ENCODE results near the gene SNRNP25. TPM values are rescaled to one million over a fixed set of nuclear protein-coding genes. Genes with fewer than 3 reads are reported as not detected.

The SNRNP25 gene
- total RNA-seq, 2 experiments from 2014 or later: 29.7 to 33.4 TPM

GRCh38 chr16:69181-69580 is 15.6 kb downstream of the SNRNP25 start:
- POLR2A ChIA-PET: interaction anchor here (0.9 to 1.3 kb wide), 3 partner anchors 8 to 14 kb away, joined by 3 to 5 read pairs (median 3); no protein-coding TSS in a partner anchor
- Mint-ChIP-seq H3K9me3 (no peaks in the 10 kb centered on the region), H3K27ac (no peak overlapping the region), H3K4me3 (no peak overlapping the region), H3K36me3 (ENCODE audit: low read depth) (no peaks in the 10 kb centered on the region), H3K27me3 (peaks cover 35% of the 10 kb centered on the region), H3K4me1 (peaks cover 8% of the 10 kb centered on the region)
- DNase-seq: no peak
- CTCF ChIA-PET: interaction anchor here (1.7 to 9.4 kb wide), 3 partner anchors 16 to 28 kb away, joined by 4 to 194 read pairs (median 4); partner anchors contain the start of genes POLR3K and SNRNP25

DNA sequence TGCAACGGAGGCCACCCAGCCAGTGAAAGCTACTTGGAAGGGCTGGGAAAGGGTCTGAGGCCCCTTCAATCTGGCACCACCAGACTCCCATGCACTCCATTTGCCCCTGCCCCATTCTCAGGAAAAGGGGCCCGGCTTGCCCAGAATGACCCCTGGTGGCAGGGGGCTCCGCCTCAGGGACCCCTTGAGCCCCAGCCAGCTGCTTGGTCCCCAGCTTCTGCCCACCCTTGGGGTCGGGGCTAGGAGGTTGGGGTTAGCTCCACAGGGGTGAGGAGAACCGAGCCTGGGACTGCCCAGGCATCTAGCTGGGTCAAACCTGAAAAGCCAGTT is 17.5 kb downstream of the SNRNP25 start:
- no peaks in the 10 kb centered on the region for H3K36me3 Mint-ChIP-seq (ENCODE audit: low read depth)
- no peak overlapping the region for H3K27ac Mint-ChIP-seq
- CTCF ChIA-PET: no interaction called here
- DNase-seq: no peak
- peaks cover 9% of the 10 kb centered on the region for H3K4me1 Mint-ChIP-seq
- peaks cover 41% of the 10 kb centered on the region for H3K27me3 Mint-ChIP-seq
- H3K4me3 Mint-ChIP-seq: no peak overlapping the region
- no peaks in the 10 kb centered on the region for H3K9me3 Mint-ChIP-seq
- POLR2A ChIA-PET: interaction anchor here (0.6 to 1.1 kb wide), 2 partner anchors 15 to 23 kb away, joined by 3 read pairs; no protein-coding TSS in a partner anchor

GRCh38 chr16:71540-72401 is 18.1 kb downstream of the SNRNP25 start:
- H3K9me3 Mint-ChIP-seq: no peaks in the 10 kb centered on the region
- ChIA-PET CTCF (no interaction called here), POLR2A (interaction anchor here (1.1 kb wide), 1 partner anchor 16 kb away, joined by 3 read pairs; no protein-coding TSS in a partner anchor)
- H3K27ac Mint-ChIP-seq: no peak overlapping the region
- peaks cover 41% of the 10 kb centered on the region for H3K27me3 Mint-ChIP-seq
- H3K4me3 Mint-ChIP-seq: no peak overlapping the region
- H3K36me3 Mint-ChIP-seq (ENCODE audit: low read depth): no peaks in the 10 kb centered on the region
- DNase-seq: no peak
- peaks cover 15% of the 10 kb centered on the region for H3K4me1 Mint-ChIP-seq

DNA sequence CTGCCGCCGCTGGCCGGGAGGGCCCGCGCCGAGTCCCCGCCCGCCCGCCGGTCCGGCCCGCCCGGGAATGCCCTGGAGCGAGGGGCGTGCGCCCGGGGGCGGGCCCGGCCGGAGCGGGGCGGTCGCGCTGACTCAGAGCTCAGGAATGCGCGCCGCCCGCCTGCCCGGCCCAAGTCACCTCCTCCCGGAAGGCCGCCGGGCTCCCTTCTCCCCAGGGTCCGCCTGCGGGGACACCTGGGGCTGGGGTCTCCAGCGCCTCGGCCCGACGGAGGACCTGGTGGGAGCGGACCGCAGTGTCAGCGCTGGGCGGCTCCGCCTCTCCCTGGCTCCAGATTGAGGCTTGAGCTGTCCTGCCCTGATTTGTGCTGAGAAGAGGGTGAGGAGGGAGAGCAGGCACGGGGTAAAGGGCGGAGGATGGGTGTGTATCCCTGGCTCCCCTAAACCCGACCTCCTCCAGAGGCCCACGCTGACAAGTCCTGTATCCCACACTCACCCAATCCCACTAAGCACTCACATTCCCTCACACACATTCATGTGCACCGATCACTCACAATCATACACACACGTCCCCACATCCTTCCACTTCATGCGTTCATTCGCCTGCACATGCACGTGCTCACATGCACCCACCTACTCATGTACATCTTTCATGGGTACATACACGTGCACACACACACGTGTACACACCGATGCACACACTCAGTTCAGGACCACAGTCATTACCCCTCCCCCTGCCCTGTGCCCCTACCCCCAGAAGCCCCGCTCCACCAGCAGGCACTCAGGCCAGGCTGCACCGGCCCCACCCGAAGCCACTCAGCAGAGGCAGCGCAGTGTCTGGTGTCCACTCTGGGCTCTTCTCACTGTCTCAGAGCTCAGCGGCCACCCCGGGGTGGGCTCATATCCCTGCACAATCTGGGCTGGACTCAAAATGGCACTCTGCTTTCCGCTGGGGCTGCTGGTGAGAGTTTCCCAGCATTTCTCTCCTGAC is 19.2 kb downstream of the SNRNP25 start, which contains the start of gene RHBDF1:
Gene RHBDF1, minus strand, starts transcription at position 71 of the 988 bp plus-strand sequence. CDS start 7,616 bp downstream, outside the sequence.
- CTCF ChIA-PET: interaction anchor here (0.8 to 1.4 kb wide), 2 partner anchors 21 to 34 kb away, joined by 4 read pairs; no protein-coding TSS in a partner anchor
- POLR2A ChIA-PET: no interaction called here
- Mint-ChIP-seq H3K36me3 (ENCODE audit: low read depth) (no peaks in the 10 kb centered on the region), H3K9me3 (no peaks in the 10 kb centered on the region), H3K4me3 (peak within 1 kb of the TSS; percentile 46), H3K4me1 (peaks cover 22% of the 10 kb centered on the region), H3K27me3 (peaks cover 41% of the 10 kb centered on the region), H3K27ac (no peak within 1 kb of the TSS)
- DNase-seq: no peak

DNA sequence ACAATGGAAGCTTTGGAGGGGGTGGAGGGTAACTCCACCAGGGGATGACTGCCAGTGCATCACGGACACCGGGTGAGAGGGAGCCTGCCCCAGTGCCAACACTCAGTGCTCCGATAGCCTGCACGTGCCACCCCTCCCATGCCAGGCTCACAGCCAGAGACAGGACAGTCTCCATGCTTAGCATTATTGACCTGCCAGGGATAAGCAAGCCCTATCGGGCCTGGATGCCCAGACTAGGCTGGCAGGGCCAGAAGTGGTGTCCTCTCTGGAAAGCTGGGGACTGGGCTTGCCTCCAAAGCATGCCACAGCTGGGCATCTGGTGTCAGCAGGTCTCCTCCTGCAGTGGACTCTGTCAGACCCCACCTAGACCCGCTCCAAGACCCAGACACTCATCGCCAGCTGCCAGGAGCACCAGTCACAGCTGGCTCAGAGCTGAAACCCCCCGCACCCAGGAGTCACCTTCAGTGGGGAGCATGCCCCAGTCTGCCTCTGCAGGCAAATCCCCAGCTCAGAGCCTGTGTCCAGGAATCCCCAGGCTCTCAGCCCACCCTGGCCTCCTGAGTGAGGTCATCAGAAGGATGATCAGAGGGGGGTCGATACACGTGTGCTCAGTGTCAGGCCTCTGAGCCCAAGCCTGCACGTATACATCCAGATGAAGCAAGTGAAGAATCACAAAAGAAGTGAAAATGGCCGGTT is 20.6 kb downstream of the SNRNP25 start:
- ChIA-PET POLR2A (interaction anchor here (1.3 kb wide), 1 partner anchor 21 kb away, joined by 5 read pairs; the partner anchor contains the start of genes POLR3K and SNRNP25), CTCF (interaction anchor here (1.0 to 1.4 kb wide), 3 partner anchors 9 to 33 kb away, joined by 4 to 6 read pairs (median 4); no protein-coding TSS in a partner anchor)
- Mint-ChIP-seq H3K4me3 (no peak overlapping the region), H3K27ac (no peak overlapping the region), H3K27me3 (peaks cover 41% of the 10 kb centered on the region), H3K36me3 (ENCODE audit: low read depth) (no peaks in the 10 kb centered on the region), H3K4me1 (peaks cover 29% of the 10 kb centered on the region), H3K9me3 (no peaks in the 10 kb centered on the region)
- no peak for DNase-seq

GRCh38 chr16:74747-75334 is 21.2 kb downstream of the SNRNP25 start:
- Mint-ChIP-seq H3K27ac (no peak overlapping the region), H3K36me3 (ENCODE audit: low read depth) (peaks cover 6% of the 10 kb centered on the region), H3K4me1 (peaks cover 35% of the 10 kb centered on the region), H3K27me3 (peaks cover 35% of the 10 kb centered on the region), H3K9me3 (no peaks in the 10 kb centered on the region), H3K4me3 (no peak overlapping the region)
- no peak for DNase-seq
- ChIA-PET CTCF (interaction anchor here (0.9 to 3.0 kb wide), 5 partner anchors 9 to 22 kb away, joined by 4 to 15 read pairs (median 6); no protein-coding TSS in a partner anchor), POLR2A (interaction anchor here (1.3 kb wide), 1 partner anchor 21 kb away, joined by 5 read pairs; the partner anchor contains the start of genes POLR3K and SNRNP25)

GRCh38 chr16:75580-76501 is 22.2 kb downstream of the SNRNP25 start:
- Mint-ChIP-seq H3K27me3 (peaks cover 27% of the 10 kb centered on the region), H3K4me1 (peaks cover 36% of the 10 kb centered on the region), H3K4me3 (peak overlapping the region; percentile 71), H3K9me3 (no peaks in the 10 kb centered on the region), H3K36me3 (ENCODE audit: low read depth) (peaks cover 9% of the 10 kb centered on the region), H3K27ac (no peak overlapping the region)
- CTCF ChIA-PET: interaction anchor here (0.9 to 3.0 kb wide), 4 partner anchors 10 to 22 kb away, joined by 3 to 15 read pairs (median 6); partner anchors contain the start of genes POLR3K and SNRNP25
- DNase-seq: no peak
- POLR2A ChIA-PET: interaction anchor here (3.2 kb wide), 1 partner anchor 22 kb away, joined by 18 read pairs; the partner anchor contains the start of genes POLR3K and SNRNP25

GRCh38 chr16:76535-77272 is 23.1 kb downstream of the SNRNP25 start:
- Mint-ChIP-seq H3K9me3 (no peaks in the 10 kb centered on the region), H3K4me1 (peaks cover 35% of the 10 kb centered on the region), H3K27ac (peak overlapping the region; percentile 47), H3K27me3 (peaks cover 22% of the 10 kb centered on the region), H3K36me3 (ENCODE audit: low read depth) (peaks cover 9% of the 10 kb centered on the region), H3K4me3 (peak overlapping the region; percentile 71)
- CTCF ChIA-PET: interaction anchor here (0.7 to 3.0 kb wide), 5 partner anchors 11 to 30 kb away, joined by 3 to 15 read pairs (median 4); partner anchors contain the start of genes POLR3K and SNRNP25
- DNase-seq: peak; percentile 26
- POLR2A ChIA-PET: interaction anchor here (0.9 to 3.2 kb wide), 8 partner anchors 8 to 152 kb away, joined by 3 to 18 read pairs (median 4); partner anchors contain the start of genes LUC7L, POLR3K and SNRNP25

- ChIA-PET POLR2A (interaction anchor here (0.9 to 3.2 kb wide), 8 partner anchors 8 to 152 kb away, joined by 3 to 18 read pairs (median 4); partner anchors contain the start of genes LUC7L, POLR3K and SNRNP25), CTCF (interaction anchor here (0.7 to 3.0 kb wide), 5 partner anchors 11 to 29 kb away, joined by 3 to 15 read pairs (median 4); partner anchors contain the start of genes POLR3K and SNRNP25)
- Mint-ChIP-seq H3K9me3 (no peaks in the 10 kb centered on the region), H3K4me3 (peak overlapping the region; percentile 71), H3K27me3 (peaks cover 21% of the 10 kb centered on the region), H3K27ac (peak overlapping the region; percentile 67), H3K36me3 (ENCODE audit: low read depth) (peaks cover 9% of the 10 kb centered on the region), H3K4me1 (peaks cover 35% of the 10 kb centered on the region)
- DNase-seq: peak; percentile 45
Observed at GRCh38 chr16:77273-77806, 23.7 kb downstream of the SNRNP25 start.

All from activated CD4-positive, alpha-beta memory T cell treated with anti-CD3 and anti-CD28 coated beads, Interleukin-2, amount 10 ng/mL, durations not matched to agents 7 days and 5 days (primary cell).